HG02973 (cell line): Measurements from ENCODE around the gene PEX13.
"Not testable (repeated sequence)": the region's sequence is repeated elsewhere in the genome, so short reads cannot be mapped to it uniquely, and the experiment has no call there.

ENCODE experiments used
- ATAC-seq: cut with Tn5 transposase; IDR thresholded peaks from one replicate; pipeline ENCODE4 v1.9.1; 2021; ENCODE audit warnings: moderate library complexity; ENCODE audit not compliant: unreplicated experiment

PEX13 gene

DNA sequence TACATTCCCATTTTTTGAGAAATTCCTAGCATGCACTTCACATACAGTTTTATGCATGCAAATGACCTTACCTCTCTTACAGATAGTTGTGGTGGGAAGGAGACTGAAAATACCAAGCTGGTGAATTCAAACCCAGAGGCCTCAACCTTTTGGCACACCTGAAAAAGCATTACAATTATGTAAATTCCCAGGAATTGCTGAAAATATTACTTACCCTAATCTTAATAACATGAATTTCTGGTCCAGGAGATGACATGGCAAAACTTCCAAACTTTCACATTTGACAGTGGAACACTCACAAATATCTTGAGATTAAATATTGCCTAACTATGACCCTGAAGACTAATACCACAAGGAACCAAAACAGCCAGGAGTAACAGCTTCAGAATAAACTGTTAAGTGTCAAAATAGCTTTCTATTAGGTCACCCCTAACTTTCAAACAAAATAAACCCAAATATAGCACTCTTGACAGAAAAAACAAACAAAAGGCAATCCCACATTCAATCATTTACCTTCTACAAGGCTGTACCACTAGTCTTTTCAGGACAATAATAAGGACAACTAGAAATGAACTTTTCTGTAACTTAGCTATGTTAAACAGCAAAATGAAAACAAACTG is 10.9 kb upstream of the PEX13 start:
- no peak for ATAC-seq

DNA sequence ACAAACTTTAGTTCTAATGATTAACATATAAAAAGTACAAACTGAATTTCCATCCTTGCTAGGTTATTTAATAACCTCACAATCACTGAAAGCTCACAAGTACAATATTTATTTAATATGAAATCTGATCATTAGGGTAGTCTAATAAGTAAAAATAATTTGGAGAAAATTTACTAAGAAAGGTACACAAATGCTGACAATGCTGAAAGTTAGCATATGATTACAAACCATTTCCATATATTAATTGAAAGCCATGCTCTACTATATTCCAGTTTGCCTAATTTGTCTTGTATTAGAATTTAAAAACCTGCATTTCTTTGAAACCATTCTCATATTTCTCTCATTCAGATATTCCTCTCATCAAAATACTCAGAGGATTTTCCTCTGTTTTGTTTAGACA is 8.2 kb upstream of the PEX13 start:
- no peak for ATAC-seq

DNA sequence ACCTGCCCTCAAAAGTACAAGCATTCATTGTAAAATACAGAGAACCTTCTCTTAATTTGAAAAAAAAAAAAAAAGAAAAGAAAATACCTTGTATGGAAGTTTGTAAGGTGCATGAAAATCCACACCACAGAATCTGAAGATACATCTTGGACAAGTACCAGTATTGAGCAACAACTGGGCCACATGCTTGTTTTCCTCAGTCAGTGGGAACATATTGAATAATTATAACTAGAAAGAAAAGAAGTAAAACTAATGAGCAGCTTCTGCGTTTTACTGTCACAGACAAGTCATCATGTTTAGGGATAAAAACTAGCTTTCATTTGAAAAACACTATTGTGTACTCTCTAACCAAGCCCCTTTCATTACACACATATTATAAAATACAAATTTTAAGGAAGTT is 5.8 kb upstream of the PEX13 start:
- ATAC-seq = no peak

DNA sequence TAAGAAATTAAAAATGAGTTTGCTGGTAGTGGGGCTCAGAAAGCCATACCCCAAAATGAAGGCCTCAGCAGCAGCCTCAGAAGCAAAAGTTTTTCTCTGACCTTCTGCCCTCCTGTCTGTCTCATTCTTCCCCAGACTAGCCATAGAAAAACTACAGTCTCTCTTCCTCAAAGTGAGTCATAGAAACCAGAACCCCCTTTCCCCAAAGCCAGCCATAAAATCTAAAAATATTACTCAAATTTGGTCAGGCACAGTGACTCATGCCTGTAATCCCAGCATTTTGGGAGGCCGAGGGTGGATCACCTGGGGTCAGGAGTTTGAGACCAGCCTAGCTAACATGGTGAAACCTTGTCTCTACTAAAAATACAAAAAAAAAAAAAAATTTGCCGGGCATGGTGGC is 5.2 kb upstream of the PEX13 start:
- not testable (repeated sequence) for ATAC-seq

DNA sequence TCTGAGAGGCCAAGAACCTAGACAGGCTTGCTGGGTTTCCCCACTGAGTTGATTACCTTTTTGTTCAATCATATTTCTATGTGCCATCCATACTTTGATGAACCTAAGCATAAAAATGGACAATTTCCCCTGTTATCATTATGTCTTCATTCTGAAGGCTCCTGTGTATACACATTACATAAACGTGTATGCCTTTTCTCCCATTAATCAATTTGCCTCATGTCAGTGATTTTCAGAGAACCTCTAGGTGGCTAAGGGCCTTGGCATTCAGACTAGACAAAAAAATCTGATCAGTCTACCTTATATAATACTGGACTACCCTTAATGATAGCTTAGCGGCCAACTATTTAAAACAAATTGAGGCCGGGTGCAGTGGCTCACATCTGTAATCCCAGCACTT is 4.1 kb upstream of the PEX13 start:
- ATAC-seq = no peak

DNA sequence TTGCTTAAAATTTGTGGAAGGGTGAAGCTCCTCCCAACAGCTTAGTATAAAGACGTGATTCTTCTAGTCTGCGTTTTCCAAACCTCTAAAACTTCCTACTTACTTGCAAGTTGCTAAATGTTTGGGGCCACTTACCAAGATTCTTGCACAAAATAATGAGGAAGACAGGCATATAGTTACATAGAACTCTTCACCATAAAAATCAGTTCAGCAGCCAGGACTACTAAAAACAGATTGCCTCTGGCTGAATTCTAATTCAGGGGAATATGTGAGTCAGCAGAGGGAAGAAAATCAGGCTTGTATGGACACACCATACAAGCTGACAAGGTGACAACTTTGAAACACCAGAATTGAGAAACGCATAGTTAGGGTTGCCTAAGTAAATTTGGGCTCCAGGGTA is 2.8 kb upstream of the PEX13 start:
- ATAC-seq = no peak

DNA sequence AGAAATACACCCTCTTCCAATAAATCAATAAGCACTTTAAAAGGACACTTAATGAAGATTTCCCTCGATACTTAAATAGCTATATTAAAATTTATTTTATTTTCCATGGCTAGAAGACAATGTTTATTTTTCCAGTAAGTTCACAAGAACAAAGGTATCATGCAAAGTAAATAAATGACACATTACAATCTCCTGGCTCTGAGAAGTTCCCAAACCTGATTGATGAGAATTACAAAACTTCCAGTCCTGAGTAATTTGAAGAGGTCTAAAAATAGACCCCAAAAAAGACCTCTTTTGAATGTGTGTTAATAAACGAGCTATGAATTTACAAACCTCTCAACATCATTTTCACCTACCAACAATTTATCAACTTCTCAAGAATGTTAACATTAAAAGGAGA is 1.5 kb upstream of the PEX13 start:
- no peak for ATAC-seq

DNA sequence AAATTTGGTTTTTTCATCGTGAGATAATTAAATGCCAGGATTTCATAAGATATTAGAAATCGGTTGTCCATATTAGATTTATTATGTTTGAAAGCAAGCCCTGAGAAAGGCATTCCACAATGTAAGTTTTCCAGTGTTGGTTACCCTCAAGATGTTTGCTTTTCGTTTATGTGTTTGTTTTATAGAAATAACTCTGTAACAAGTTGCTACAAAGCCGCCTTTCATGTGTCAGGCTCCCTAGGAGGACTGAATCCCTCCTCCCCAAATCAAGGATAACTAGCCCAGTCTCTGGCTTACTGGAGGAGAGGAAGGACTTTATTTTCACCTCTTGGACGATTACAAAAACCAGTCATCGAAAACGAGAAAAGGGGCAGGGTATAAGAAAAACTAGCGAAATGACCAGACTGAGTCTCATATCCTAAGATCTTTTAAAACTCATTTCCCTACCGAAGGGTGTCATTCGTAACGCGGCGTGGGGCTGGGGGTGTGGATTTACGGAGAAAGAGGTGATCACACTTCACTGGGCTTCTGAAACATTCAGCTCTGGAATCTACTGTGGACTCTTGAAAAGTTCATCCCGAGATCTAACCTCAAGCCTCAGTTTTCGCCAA is 1.0 kb upstream of the PEX13 start:
- ATAC-seq = peak; percentile 28

DNA sequence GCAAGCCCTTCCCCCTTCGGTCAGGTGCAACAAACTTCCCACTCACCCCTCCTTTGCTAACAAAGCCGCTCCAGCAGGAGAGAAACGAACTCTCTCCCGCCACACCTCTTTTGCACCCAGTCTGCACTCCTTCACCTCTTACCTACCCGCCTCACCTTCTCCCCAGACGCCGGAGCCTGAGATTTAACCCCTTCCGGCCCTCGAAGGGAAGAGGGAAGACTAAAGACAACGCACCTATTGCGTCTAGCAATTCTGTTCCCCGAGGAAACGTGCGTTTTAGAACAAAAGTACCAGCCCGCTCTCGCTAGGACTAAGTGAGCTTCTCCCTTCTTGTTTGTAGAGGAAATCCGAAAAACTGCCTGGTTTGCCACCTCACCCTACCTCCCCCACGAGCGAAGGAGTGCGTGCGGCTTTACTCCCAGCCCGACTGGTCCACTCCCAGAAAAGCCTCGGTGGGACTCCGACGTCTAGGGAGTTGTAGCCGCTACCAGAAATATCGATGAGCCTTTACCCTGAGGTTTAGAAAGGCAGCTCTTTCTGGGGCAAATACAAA is 441 bp upstream of the PEX13 start:
- ATAC-seq = peak; percentile 50

DNA sequence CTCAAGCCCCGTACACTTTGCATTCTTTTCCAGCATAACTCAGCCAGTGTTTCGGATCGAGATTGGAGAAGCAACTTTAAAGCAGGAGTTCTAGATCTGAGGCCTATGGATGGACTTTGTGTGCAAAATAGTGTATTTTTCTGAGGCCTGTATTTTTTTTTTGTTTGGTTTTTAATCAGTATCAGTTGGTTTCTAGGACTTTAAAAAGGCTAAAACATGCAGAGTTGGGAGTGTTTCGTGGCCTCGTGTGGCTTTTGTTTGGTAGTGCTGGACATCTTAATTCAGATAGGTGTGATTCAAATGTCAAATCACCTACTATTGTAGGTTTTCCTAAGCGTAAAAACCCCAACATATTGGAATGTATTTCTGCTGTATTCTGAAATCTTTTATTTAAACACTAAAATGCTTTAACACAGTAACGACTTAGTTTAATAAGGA is 817 bp downstream of the PEX13 start:
- no peak for ATAC-seq

DNA sequence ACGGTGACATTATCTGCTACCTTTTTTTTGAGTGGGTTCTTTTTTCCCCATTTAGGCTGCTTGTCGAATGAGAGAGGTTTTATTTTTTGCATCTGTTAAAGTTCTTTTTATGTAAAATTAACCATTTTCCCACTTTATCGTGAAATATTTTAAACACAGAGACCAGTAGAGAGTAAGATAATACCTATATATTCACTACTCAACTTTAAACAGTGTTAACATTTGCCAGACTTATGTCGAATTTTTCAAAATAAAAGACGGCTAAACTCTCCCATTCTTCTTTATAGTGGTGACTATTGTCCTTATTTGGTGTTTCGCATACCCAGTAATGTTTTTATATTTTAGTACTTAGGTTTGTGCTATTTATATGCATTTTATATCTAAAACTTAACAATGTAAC is 1.3 kb downstream of the PEX13 start:
- ATAC-seq = no peak

DNA sequence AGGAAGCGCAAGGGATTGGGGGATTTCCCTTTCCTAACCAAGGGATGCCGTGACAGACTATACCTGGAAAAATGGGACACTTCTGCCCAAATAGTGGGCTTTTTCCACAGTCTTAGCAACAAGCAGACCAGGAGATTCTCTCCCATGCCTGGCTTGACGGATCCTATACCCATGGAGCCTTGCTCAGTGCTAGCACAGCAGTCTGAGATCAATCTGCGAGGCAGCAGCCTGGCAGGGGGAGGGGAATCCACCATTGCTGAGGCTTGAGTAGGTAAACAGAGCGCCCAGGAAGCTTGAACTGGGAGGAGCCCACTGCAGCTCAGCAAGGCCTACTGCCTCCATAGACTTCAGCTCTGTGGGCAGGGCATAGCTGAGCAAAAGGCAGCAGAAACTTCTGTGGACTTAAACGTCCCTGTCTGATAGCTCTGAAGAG is 3.7 kb downstream of the PEX13 start:
- no peak for ATAC-seq

DNA sequence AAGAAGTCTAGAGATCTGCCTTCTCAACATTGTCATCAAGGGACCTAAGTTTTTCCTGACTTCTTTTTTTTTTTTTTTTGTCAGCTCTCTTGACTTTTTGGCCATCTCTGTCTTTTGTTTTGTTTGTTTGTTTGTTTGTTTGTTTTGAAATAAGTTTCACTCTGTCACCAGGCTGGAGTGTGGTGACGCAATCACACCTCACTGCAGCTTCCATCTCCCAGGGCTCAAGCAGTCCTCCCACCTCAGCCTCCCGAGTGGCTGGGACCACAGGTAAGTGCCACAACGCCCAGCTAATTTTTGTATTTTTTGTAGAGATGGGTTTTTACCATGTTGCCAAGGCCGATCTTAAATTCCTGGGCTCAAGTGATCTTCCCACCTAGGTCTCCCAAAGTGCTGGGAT is 6.2 kb downstream of the PEX13 start:
- no peak for ATAC-seq

DNA sequence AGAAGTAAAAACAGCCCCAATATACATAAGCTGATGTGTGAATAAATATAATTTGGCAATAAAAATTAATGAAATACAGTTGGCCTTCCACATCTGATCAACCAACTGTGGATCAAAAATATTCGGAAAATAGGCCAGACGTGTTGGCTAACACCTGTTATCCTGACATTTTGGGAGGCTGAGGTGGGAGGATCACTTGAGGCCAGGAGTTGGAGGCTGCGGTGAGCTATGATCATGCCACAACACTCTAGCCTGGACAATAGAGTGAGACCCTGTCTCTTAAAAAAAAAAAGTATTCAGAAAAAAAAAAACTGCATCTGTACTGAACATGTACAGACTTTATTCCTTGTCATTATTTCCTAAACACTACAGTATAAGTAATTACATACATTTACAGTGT is 12.0 kb downstream of the PEX13 start:
- ATAC-seq = no peak

DNA sequence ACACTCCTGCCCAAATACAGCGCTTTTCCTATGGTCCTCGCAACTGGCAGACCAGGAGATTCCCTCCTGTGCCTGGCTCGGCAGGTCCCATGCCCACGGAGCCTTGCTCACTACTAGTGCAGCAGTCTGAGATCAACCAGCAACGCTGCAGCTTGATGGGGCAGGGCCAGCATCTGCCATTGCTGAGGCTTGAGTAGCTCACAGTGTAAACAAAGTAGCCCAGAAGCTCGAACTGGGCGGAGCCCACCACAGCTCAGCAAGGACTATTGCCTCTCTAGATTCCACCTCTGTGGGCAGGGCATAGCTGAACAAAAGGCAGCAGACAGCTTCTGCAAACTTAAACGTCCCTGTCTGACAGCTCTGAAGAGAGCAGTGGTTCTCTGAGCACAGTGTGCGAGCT is 17.1 kb downstream of the PEX13 start:
- ATAC-seq = not testable (repeated sequence)

DNA sequence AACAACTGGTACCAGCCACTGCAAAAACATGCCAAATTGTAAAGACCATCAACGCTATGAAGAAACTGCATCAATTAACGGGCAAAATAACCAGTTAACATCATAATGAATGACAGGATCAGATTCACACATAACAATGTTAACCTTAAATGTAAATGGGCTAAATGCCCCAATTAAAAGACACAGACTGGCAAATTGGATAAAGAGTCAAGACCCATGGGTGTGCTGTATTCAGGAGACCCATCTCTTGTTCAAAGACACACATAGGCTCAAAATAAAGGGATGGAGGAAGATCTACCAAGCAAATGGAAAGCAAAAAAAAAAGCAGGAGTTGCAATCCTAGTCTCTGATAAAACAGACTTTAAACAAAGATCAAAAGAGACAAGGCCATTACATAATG is 19.1 kb downstream of the PEX13 start:
- ATAC-seq = not testable (repeated sequence)

DNA sequence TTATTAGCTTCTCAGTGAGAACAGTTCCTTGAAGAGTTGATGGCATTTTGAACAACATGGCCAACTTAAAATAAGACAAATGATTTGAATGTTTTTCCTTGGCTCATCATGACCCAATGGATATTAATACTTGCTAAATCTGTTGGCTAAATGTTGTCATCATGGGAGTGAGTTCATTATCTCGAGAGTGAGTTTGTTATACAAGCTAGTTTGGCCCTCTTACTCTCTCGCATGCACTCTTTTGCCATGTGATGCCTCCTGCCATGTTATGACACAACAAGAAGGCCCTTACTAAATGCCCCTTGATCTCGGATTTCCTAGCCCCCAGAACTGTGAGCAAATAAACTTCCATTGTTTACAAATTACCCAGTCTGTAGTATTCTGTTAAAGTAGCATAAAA is 25.3 kb downstream of the PEX13 start:
- ATAC-seq = no peak

DNA sequence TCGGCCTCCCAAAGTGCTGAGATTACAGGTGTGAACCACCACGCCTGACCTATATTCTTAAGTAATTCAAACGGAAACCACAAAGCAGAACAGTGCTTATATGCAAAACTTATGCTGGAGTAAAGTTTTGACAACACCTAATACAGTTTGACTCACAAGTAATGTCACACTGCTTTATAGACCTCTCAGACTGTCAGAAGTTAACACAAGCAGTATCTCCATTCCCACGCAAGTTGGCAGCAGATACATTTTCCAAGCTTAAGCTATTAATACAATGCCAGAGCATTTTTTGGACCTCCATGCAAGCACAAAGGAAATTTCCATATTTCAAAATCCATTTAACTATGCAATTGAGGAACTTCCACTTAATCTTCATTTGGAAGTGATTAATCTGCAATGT is 27.1 kb downstream of the PEX13 start:
- ATAC-seq = no peak

DNA sequence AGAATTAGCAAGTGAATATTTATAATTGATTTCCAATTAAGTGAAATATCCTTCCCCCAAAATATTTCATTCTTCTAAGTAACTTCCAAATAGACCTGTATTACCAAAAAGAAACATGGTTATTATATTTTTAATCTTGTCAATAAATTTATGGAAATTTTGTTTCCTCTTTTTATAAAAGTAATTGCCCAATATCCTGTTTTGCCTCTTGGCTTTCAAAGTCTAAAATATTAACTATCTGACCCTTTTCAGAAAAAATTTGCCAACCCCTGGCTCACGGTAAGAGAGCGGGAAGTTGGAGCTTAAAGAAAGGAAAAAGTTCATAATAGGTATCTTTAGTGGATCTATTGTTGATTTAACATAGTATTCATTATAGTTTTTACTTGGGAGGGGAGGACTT is 27.7 kb downstream of the PEX13 start:
- no peak for ATAC-seq

DNA sequence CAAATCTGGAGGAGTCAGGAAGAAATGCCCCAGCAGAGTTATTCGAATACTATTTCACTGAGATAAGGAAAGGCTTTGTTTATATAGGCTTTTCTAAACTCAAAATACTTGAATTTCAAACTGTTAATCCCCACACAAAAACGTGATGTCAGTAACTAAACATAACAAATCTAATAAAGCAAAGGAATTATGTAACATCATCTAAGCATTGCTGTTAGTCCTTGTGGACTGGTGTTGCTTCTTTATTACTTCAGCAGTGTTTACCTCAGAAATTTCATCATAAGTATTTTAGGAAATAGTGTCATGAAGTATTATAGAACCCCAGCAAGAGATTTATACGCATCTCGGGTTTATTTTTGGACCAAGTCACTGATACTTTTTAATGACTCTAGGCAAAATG is 28.5 kb downstream of the PEX13 start:
- ATAC-seq = no peak

DNA sequence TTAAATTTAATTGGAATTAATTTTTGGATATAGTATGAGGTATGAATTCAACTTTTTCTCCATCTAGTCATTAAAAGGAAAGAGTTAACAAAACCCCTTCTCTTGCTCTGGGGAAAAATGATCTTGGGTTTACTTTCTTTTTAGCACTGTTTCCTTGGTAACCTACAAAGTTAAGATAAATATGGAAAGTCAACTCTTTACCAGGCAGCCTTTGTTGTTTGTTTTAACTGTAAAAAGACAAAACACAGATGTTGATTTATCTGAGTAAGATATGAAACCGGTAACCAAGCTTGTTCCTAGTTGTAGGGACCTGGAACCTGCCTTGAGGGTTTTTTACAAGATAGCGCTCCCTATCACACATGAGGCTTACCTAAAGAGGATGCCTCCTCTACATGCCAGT is 38.0 kb downstream of the PEX13 start:
- no peak for ATAC-seq

DNA sequence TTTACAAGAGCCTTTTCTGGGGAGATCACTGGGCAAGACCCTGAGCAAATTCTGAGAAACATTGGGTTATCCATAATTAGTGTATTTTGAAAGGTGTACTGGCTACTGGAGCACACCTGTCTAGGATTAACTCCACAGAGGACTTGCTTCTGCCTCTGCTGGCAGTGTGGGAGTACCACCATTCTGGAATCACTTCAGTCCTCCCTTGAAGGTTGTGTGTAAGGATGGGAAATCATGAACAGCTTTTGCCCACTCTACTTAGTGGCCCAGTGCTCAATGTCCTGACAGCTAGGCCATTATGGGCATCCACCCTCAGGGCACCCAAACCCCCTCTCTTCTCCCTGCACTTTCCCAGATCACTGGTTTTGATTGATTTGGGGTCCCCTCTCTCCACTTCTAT is 40.0 kb downstream of the PEX13 start:
- ATAC-seq = no peak

DNA sequence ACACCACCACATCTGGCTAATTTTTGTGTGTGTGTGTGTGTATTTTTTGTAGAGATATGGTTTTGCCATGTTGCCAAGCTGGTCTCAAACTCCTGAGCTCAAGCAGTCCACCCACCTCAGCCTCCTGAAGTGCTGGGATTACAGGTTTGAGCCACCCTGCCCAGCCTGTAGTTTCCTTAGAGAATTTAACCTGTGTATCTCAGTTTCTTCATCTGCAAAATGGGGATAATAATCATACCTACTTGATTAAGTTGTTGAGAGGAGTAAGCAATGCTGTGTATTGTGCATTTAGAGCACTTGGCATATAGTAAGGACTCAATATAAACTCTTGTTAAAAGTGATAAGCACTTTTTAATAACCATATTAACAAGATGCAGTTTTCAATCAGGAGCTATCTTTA is 41.9 kb downstream of the PEX13 start:
- no peak for ATAC-seq
